ENCODE results near the gene KRTAP4-16. TPM values are rescaled to one million over a fixed set of nuclear protein-coding genes. Genes with fewer than 3 reads are reported as not detected.
A peak's percentile ranks its signal among the peaks of the same experiment; 100 is the strongest.
"Not testable (repeated sequence)": the region's sequence is repeated elsewhere in the genome, so short reads cannot be mapped to it uniquely, and the experiment has no call there.

KRTAP4-16 gene
- total RNA-seq, 1 experiment from 2014 or later = not detected

DNA sequence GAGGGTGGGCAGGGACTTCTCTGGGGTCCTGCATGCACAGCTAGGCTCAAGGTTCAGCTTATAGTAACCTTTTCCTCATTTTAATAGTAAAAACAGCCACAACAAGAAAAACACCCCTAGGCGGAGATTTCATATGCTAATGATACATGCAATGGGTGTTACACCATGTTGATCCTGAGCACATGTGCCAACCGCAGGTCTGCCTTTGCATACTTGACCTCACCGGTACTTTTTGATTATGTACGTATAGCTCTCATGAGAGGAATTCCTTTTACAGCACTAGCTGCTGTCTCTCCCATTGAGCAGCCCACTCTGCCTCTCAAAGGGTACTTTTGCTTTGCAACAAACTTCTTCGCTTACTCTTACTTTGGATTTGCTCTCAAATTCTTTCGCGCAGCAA lies 6.0 kb downstream of the KRTAP4-16 start:
- DNase-seq (ENCODE audit: low read depth, low spot score) = no peak
- in situ Hi-C loops (cut with HindIII; ENCODE audit: low pct_unique_long_range_greater_than_20kb, low sequenced_read_pairs) = no loop called here

DNA sequence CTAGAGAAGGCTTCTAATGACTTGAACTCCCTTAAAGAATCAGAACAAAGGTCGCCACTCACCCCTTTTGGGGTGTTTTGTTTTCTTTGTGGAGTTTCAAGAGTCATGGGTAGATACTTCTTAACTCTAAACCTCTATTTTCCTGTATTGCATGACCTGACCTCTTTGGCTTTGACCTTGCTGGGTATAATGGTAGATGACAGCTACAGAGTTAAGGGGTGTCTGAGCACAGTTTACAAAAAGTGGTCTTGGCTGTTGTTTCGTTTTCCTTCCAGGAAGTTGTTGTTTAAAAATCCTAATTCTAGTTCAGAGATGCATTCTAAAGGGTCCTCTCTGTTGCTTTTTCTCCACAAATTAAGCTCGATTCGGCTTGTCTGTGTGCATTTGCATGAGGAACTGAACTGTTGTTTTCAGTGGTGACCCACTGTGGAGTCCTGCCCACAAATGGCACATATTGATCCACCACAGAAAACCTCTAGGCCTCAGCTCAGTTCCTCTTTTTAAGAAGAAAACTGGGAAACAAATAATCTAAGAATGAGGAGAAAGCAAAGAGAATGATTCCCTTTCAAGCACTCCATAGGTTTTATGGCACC lies 13.2 kb downstream of the KRTAP4-16 start:
- in situ Hi-C loops (cut with HindIII; ENCODE audit: low pct_unique_long_range_greater_than_20kb, low sequenced_read_pairs); DNase-seq (ENCODE audit: low read depth, low spot score): not testable (repeated sequence)

DNA sequence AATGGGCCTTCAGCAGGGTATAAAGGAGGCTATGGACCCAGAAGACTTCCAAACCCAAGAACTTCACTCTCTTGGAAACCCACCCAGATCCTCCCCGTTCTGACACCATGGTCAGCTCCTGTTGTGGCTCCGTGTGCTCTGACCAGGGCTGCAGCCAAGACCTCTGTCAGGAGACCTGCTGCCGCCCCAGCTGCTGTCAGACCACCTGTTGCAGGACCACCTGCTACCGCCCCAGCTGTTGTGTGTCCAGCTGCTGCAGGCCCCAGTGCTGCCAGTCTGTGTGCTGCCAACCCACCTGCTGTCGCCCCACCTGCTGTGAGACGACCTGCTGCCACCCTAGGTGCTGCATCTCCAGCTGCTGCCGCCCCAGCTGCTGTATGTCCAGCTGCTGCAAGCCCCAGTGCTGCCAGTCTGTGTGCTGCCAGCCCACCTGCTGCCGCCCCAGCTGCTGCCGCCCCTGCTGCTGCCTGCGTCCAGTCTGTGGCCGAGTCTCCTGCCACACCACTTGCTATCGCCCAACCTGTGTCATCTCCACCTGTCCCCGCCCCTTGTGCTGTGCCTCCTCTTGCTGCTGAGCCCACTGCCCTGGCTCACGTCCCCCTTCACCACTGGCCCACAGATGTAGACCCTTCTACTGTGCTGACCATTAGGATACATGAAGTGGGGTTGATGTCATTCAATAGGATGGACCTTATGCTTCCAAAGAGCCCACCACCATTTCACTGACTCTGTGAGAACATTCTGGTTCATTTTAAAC lies 17.7 kb downstream of the KRTAP4-16 start, which contains the start of gene KRTAP4-7:
Gene KRTAP4-7 (plus strand): TSS at position 51 of the 757 bp plus-strand sequence. CDS start 57 bp downstream, at position 108.
- in situ Hi-C loops (cut with HindIII; ENCODE audit: low pct_unique_long_range_greater_than_20kb, low sequenced_read_pairs); DNase-seq (ENCODE audit: low read depth, low spot score): not testable (repeated sequence)

DNA sequence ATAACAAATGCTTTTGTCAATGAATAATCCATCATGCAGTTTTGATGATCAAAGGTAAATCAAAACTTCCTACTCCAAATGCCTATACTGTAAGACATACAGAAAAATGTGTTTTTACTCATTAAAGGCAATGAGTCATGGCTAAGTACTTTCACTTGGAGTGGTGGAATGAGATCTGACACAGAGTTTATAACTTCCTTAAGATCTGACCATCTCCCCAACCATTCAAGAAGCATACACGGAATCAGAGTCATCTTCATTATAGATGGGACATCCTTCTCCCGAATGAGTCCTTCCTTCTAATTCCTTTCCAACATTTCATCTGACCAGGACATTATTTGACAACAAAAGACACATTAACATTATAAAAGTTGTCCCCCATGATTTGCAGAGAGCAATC lies 18.6 kb downstream of the KRTAP4-16 start:
- DNase-seq (ENCODE audit: low read depth, low spot score); in situ Hi-C loops (cut with HindIII; ENCODE audit: low pct_unique_long_range_greater_than_20kb, low sequenced_read_pairs): not testable (repeated sequence)

DNA sequence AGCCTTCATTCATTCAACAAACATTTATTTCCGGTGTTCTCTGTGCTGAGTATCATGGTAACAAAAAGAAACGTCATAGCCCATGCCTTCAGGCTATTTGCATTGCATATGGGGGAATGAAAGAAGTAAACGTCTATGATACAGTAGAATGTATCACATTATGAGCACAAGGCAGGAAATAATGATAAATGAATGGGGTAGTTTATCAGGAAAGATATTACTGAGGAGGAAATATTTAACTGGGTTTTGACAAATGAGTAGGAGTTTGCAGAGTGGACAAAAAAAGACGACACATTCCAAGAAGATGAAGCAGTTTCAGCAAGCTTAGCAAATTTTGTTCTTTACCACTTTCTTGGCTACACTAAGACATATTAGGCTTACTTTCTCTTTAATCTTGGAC lies 19.4 kb downstream of the KRTAP4-16 start:
- DNase-seq (ENCODE audit: low read depth, low spot score) = peak; percentile 93
- in situ Hi-C loops (cut with HindIII; ENCODE audit: low pct_unique_long_range_greater_than_20kb, low sequenced_read_pairs) = no loop called here

DNA sequence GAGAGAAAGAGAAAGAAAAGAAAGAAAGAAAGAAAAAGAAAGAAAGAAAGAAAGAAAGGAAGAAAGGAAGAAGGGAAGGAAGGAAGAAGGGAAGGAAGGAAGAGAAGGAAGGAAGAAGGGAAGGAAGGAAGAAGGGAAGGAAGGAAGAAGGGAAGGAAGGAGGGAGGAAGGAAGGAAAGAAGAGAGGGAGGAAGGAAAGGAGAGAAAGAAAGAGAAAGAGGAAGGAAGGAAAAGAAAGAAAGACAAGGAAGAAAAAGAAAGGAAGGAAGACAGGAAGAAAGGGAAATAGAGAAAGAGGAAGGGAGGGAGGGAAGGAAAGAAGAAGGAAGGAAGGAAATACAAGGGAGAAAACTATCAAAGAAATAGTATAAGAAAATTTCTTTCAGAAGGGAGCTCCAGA lies 25.2 kb downstream of the KRTAP4-16 start:
- DNase-seq (ENCODE audit: low read depth, low spot score) = no peak
- in situ Hi-C loops (cut with HindIII; ENCODE audit: low pct_unique_long_range_greater_than_20kb, low sequenced_read_pairs) = no loop called here

DNA sequence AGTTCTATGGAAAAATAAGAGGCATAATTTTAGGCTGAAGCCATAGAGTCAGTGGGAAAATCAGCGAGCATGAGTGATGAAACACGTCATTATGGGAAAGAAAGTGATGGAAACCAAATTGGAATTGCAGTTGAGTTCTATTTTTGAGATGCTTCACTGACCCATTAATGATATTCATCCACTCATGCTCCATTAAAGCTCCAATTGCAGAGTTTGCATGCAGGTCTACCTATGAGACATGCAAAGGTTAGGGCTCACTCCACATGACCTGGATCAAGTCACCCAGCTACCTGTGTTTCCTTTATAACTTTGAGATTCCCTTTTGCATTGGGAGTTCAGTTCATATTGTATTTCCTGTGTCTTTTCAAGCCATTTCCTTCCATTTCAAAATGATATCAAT lies 28.3 kb downstream of the KRTAP4-16 start:
- no peak for DNase-seq (ENCODE audit: low read depth, low spot score)
- in situ Hi-C loops (cut with HindIII; ENCODE audit: low pct_unique_long_range_greater_than_20kb, low sequenced_read_pairs) = no loop called here

DNA sequence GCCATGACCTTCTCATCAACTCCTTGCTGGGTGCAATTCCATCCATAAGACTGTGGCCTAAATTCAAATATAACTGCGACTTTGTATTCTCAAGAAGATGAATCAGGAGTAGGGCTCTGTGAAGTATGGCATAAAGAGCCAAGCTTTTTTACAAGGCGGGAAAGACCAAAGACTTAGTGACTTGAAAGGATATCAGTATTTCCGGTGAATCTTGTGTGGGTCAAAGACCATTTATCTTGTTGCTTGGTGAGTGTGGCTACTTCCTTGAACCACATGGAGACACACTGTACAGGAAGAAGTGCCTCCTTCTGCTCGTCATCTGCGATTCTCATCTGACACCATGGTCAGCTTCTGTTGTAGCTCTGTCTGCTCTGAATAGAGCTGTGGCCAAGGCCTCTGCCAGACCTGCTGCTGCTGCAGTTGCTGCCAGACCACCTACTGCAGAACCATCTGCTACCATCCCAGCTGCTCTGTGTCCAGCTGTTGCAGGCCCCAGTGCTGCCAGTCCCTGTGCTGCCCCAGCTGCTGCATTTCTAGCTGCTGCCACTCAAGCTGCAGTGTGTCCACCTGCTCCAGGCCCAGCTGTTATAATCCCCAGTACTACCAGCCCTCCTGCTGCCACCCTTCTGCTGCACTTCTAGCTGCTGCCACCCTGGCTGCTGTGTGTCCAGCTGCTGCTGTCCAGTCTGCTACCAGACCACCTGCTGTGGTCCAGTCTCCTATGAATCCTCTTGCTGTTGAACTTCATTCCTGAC lies 30.2 kb downstream of the KRTAP4-16 start:
- in situ Hi-C loops (cut with HindIII; ENCODE audit: low pct_unique_long_range_greater_than_20kb, low sequenced_read_pairs) = no loop called here
- DNase-seq (ENCODE audit: low read depth, low spot score) = no peak

DNA sequence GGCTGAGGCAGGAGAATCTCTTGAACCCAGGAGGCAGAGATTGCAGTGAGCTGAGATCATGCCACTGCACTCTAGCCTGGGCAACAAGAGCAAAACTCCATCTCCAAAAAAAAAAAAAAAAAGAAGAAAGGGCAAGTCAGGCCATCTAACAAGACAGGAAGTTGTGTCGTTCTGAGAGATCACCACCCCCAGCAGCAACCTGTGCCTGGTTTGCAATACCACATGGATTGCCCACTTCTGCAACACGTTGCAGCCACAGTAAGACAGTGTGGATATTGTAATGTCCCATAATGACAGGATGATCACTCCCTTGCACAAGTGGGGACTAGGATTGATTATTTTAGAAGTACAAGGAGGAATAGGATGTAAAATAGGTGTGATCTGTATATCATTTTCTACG lies 33.0 kb downstream of the KRTAP4-16 start:
- no peak for DNase-seq (ENCODE audit: low read depth, low spot score)
- in situ Hi-C loops (cut with HindIII; ENCODE audit: low pct_unique_long_range_greater_than_20kb, low sequenced_read_pairs) = no loop called here

DNA sequence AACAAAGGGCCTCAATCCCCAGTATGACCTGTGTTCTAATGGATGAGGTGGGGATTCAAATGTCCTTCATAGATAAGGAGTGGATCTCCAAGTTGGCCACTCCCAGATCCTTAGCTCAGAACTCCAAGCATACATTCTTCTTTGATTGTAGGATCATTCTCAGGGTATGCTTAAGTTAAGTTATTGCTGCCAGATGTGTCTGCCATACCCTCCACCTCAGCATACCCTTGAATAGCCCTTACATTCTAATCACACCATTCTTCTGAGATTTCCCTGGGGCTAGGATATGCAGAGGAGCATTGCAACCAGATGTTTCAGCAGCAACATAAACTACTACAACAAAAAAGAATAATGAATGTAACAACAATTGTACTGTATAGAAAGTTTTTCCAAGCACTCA lies 34.7 kb downstream of the KRTAP4-16 start:
- in situ Hi-C loops (cut with HindIII; ENCODE audit: low pct_unique_long_range_greater_than_20kb, low sequenced_read_pairs) = no loop called here
- no peak for DNase-seq (ENCODE audit: low read depth, low spot score)

DNA sequence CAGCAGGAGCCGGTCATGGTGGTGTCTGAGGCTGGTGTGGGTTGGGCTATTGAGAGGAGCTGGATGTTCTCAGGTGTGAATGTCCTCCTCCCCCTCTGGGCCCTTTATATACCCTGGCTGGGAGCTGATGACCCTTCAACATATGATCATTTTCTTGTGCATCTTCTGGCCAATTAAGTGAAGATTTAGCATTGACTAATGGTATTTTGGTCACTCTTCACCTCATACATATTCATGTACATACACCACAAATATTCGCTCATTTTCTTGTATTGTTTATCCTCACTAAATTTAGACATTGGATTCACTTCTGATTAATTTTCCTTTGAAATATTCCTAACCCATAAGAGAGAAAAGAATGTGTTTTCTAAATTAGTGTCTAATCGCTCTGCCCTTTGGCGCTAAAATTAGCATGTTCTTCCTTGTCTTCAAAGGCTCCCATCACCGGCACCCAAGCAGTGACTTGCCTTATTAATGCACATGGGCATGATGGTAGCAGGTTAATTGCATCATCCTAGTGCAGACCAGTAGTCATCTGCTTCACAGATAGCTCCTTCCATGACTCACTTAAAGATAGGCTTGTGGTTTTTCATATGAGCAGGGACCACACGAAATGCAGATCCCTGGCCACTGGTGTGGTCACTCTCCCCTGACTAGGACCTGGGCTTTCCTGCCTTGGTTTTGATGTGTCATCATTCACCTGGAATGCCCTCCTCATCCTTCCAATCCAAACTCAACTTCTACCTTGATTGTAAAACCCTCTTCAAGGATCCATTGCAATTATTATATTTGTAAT lies 36.0 kb downstream of the KRTAP4-16 start, which contains the start of gene KRTAP2-4:
Gene KRTAP2-4 (minus strand): TSS at position 51 of the 796 bp plus-strand sequence. CDS start 34 bp downstream, at position 17.
- DNase-seq (ENCODE audit: low read depth, low spot score) = no peak
- in situ Hi-C loops (cut with HindIII; ENCODE audit: low pct_unique_long_range_greater_than_20kb, low sequenced_read_pairs) = no loop called here

DNA sequence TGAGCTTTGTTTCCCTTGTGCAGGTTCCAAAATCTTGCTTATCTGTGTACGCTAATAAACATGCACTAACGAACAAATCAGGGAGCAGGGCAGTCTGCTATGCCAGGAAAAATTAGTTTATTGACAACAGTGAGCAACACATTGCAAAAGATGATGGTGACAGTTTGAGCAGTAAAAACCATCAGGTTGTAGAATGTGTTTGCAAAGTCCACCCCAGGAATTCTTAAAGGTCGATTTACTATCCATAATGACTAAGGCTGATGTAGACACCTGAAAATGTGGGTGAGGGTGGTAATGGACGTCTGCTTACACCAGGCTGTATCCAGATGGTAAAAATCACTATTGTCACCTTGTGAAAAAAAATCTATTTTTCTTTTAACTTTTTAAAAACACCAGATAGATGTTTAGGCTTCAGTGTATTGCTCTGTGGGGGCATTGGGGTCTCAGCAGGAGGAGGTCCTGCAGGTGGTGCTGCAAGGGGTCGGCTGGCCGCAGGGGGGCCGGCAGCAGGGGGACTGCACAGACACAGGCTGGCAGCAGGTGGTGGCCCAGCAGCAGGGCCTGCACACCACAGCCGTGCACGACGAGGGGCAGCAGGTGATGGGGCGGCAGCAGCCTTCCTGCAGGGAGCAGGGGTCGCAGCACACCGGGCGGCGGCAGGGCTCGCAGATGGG lies 36.9 kb downstream of the KRTAP4-16 start:
- in situ Hi-C loops (cut with HindIII; ENCODE audit: low pct_unique_long_range_greater_than_20kb, low sequenced_read_pairs); DNase-seq (ENCODE audit: low read depth, low spot score): not testable (repeated sequence)

DNA sequence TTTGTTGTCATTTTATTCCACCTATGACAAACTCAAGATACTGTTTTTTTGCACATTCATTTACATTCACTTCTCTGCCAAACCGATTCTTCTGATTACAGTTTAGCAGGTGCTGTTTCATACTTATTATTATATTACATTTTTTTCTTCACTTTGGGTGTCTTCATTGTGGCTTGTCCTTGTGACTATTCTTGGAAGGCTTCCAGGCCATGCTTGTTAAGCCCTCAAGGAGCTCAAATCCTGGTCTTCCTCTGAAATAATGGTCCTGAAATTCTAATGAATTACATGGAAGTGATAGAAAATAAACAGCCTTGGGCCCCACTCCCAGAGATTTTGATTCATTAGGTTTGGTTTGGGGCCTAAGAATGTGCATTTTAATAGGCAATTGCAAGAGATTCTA lies 37.7 kb downstream of the KRTAP4-16 start:
- no peak for DNase-seq (ENCODE audit: low read depth, low spot score)
- in situ Hi-C loops (cut with HindIII; ENCODE audit: low pct_unique_long_range_greater_than_20kb, low sequenced_read_pairs) = no loop called here

DNA sequence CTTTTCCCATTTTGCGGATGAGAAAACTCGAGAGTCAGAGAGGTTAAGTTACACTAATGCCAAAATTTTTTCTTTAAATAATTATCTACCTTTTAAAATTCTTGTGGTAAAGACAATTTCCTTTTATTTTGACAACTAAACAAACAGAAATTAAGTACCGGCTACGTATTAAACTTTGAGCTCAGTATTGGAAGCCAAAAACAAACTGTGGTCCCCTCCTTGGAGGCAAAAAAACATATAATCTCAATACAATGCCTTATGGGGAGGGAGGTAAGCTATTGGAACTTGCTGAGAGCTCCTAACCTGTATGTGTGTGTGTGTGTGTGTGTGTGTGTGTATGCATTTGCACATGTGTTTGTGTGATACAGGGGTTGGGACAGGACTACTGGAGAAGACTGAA lies 38.6 kb downstream of the KRTAP4-16 start:
- no peak for DNase-seq (ENCODE audit: low read depth, low spot score)

DNA sequence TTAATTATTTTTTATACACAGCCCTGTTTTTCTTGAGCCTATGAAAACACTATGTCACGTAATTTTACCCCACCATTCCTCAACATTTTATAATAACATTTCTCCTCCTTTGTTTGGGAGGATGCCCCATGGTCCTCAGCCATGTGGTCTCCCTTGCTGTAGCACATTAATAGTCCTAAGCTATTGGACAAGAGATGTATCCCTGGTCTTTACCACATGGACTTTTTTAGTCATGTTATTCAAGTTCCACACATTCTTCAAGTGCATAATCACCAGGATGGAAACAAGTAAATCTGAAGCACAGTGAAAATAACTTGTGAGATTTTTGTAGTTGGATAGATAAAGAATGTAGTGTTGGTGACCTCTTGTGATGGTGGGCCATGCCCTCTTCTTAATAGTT lies 40.0 kb downstream of the KRTAP4-16 start:
- in situ Hi-C loops (cut with HindIII; ENCODE audit: low pct_unique_long_range_greater_than_20kb, low sequenced_read_pairs) = no loop called here
- no peak for DNase-seq (ENCODE audit: low read depth, low spot score)

More for the DNA sequence above, 38.6 kb downstream of the KRTAP4-16 start:
- in situ Hi-C loops (cut with HindIII; ENCODE audit: low pct_unique_long_range_greater_than_20kb, low sequenced_read_pairs) = no loop called here

DNA sequence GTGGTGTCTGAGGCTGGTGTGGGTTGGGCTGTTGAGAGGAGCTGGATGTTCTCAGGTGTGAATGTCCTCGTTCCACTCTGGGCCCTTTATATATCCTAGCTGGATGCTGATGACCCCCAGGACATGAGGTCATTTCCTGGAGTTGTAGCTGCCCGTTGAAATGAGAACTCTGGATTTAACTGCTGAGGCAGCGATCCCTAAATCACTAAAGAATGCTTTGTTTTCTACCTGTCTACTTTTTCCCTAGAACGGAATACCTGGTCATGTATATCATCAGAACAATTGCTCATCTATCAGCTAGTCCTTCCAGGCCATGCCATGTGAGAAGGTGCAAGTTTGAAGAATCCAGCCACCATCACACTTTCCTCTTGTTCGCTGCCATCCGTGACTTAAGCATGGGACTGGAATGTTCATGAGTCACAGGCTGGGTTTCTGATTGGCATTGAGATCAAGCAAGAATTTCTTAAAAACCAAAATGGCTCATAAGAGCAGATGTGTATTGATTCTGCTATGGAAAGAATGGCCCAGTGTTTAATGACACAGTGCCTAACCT lies 41.9 kb downstream of the KRTAP4-16 start, which contains the start of gene KRTAP2-3:
Gene KRTAP2-3 (minus strand): TSS at position 63 of the 553 bp plus-strand sequence. CDS start 64 bp downstream, outside the sequence.
- DNase-seq (ENCODE audit: low read depth, low spot score) = peak; percentile 80
- in situ Hi-C loops (cut with HindIII; ENCODE audit: low pct_unique_long_range_greater_than_20kb, low sequenced_read_pairs) = no loop called here

All from SK-MEL-5 (cell line).